IPS-18a (cell line): ENCODE results near the gene MNS1.

Experiments
- H3K27ac ChIP-seq: one replicate; pipeline ENCODE4 v1.5.1; 2013; ENCODE audit warnings: low read length
- H3K27me3 ChIP-seq: one replicate; pipeline ENCODE4 v1.6.1; 2013; ENCODE audit warnings: mild to moderate bottlenecking, low read length; ENCODE audit not compliant: control insufficient read depth, insufficient read depth
- H3K36me3 ChIP-seq: one replicate; pipeline ENCODE4 v1.6.1; 2013; ENCODE audit warnings: low read depth, low read length; ENCODE audit not compliant: control insufficient read depth
- H3K4me1 ChIP-seq: one replicate; pipeline ENCODE4 v1.6.1; 2013; ENCODE audit warnings: low read depth, low read length; ENCODE audit not compliant: control insufficient read depth
- H3K4me3 ChIP-seq: one replicate; pipeline ENCODE4 v1.5.1; 2013; ENCODE audit warnings: low read length
- H3K9ac ChIP-seq: one replicate; pipeline ENCODE4 v1.6.1; 2013; ENCODE audit warnings: mild to moderate bottlenecking, low read length, moderate library complexity
- H3K9me3 ChIP-seq: one replicate; pipeline ENCODE4 v1.6.1; 2013; ENCODE audit warnings: low read depth, low read length; ENCODE audit not compliant: control insufficient read depth

The MNS1 gene

GRCh38 chr15:56475351-56475750, 10.4 kb upstream of the MNS1 start:
- no peak overlapping the region for H3K27ac ChIP-seq
- H3K9ac ChIP-seq, result no peak overlapping the region
- no peaks in the 10 kb centered on the region for H3K36me3 ChIP-seq
- no peaks in the 10 kb centered on the region for H3K27me3 ChIP-seq
- H3K9me3 ChIP-seq, result no peaks in the 10 kb centered on the region
- H3K4me3 ChIP-seq, result no peak overlapping the region
- no peaks in the 10 kb centered on the region for H3K4me1 ChIP-seq

- Histone ChIP-seq H3K27me3 (no peaks in the 10 kb centered on the region), H3K36me3 (no peaks in the 10 kb centered on the region)
Measured at GRCh38 chr15:56473017-56473416, 8.1 kb upstream of the MNS1 start.

GRCh38 chr15:56472278-56472677, 7.3 kb upstream of the MNS1 start:
- Histone ChIP-seq H3K4me3 (no peak overlapping the region), H3K27me3 (no peaks in the 10 kb centered on the region), H3K4me1 (no peaks in the 10 kb centered on the region), H3K9me3 (no peaks in the 10 kb centered on the region), H3K36me3 (no peaks in the 10 kb centered on the region), H3K9ac (no peak overlapping the region), H3K27ac (no peak overlapping the region)

More at GRCh38 chr15:56473017-56473416, 8.1 kb upstream of the MNS1 start:
- Histone ChIP-seq H3K4me1 (no peaks in the 10 kb centered on the region), H3K9ac (no peak overlapping the region), H3K4me3 (no peak overlapping the region), H3K9me3 (no peaks in the 10 kb centered on the region), H3K27ac (no peak overlapping the region)

DNA sequence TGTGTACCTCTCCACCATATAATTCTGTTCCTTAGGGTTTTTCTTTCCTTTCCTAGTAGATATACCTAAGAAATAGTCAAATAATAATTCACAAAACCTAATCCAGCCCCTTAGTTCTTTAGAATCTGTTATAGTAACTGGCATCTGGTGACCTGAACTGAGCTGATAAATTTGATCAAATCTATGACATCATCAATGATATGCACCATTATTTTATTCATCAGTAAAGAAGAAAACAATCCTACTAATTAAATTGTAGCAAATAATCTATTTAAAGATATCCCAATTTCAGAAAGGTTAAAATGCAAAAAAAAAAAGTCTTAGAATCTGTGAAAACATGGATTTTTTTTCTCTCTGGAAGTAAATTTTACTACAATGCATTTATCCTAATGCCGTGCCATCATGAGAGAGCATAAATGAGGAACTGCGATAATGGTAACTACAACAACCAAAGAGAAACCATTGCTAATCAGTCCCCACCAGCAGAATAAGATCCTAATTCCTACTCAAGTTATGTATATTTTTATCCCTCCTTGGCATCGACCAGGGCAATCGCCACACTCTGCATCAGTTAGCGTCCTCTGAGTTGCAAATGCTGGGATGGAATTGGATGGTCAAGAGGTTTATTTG, 6.6 kb upstream of the MNS1 start:
- H3K4me3 ChIP-seq, result no peak overlapping the region
- H3K36me3 ChIP-seq, result no peaks in the 10 kb centered on the region
- no peaks in the 10 kb centered on the region for H3K4me1 ChIP-seq
- no peaks in the 10 kb centered on the region for H3K9me3 ChIP-seq
- H3K9ac ChIP-seq, result no peak overlapping the region
- H3K27ac ChIP-seq, result no peak overlapping the region
- no peaks in the 10 kb centered on the region for H3K27me3 ChIP-seq

- Histone ChIP-seq H3K4me3 (no peak overlapping the region), H3K9ac (no peak overlapping the region), H3K27me3 (peaks cover 8% of the 10 kb centered on the region), H3K27ac (no peak overlapping the region), H3K9me3 (no peaks in the 10 kb centered on the region), H3K36me3 (no peaks in the 10 kb centered on the region), H3K4me1 (peaks cover 2% of the 10 kb centered on the region)
Measured at GRCh38 chr15:56469483-56469882, 4.5 kb upstream of the MNS1 start.

DNA sequence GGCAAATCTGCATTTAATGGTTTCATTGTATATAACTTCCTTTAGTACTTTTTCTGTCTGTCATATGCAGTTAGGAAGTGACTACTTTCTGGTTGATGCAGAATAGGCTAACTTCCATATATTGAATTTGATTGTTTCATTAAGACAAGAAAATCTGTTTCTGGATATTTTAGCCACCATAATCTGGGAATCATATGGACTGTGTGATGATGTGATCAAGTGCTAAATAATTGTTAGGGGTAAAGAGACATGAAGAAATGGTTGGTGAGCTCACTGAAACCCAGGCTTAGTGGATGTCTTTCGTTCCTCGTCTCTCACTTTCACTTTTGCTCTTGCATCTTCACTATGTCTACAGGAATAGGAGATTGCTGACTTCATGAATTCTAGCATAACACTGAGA, 3.5 kb upstream of the MNS1 start:
- H3K4me3 ChIP-seq, result no peak overlapping the region
- no peak overlapping the region for H3K9ac ChIP-seq
- H3K4me1 ChIP-seq, result peaks cover 4% of the 10 kb centered on the region
- peaks cover 8% of the 10 kb centered on the region for H3K27me3 ChIP-seq
- no peaks in the 10 kb centered on the region for H3K9me3 ChIP-seq
- H3K36me3 ChIP-seq, result no peaks in the 10 kb centered on the region
- H3K27ac ChIP-seq, result no peak overlapping the region

- H3K4me3 ChIP-seq, result no peak overlapping the region
- no peaks in the 10 kb centered on the region for H3K36me3 ChIP-seq
- no peaks in the 10 kb centered on the region for H3K9me3 ChIP-seq
- H3K27ac ChIP-seq, result no peak overlapping the region
- H3K27me3 ChIP-seq, result peaks cover 8% of the 10 kb centered on the region
- H3K9ac ChIP-seq, result no peak overlapping the region
- H3K4me1 ChIP-seq, result peaks cover 4% of the 10 kb centered on the region
Measured at GRCh38 chr15:56467616-56468015, 2.7 kb upstream of the MNS1 start.

DNA sequence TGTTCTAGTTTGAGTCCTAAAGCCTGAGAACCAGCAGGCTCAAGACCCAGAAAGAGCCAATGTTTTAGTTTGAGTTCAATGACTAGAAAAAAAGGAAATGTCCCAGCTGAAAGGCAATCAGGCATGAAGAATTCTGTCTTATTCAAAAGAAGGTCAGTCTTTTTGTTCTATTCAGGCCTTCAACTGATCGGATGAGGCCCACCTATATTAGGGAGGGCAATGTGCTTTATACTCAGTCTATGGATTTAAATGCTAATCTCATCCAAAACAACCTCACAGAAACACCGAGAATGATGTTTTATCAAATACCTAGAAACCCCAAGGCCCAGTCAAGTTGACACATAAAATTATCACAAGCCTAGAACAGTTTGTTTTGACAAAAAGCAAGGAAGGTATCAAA, 4.0 kb downstream of the MNS1 start:
- Histone ChIP-seq H3K27me3 (peaks cover 4% of the 10 kb centered on the region), H3K27ac (no peak overlapping the region), H3K9ac (no peak overlapping the region), H3K4me3 (no peak overlapping the region), H3K36me3 (no peaks in the 10 kb centered on the region), H3K9me3 (no peaks in the 10 kb centered on the region), H3K4me1 (peaks cover 4% of the 10 kb centered on the region)

DNA sequence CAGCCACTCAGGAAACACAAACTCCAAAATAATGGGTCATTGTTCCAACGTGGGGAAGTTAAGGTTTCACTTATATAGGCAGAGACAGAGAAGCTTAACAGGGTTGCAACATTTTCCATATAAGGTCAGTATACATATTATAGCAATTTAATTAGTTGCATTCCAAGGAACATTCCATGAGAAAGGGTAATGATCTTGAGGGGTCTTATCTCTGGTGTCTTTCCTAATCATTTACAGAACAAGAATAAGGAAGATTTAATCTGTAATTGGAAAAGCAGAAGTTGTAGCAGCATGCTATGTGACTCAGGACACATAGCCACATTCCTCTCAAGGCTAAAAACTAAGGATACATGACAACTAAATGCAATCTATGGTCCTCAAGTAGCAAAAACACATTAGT, 4.9 kb downstream of the MNS1 start:
- no peak overlapping the region for H3K27ac ChIP-seq
- H3K4me3 ChIP-seq, result no peak overlapping the region
- H3K9me3 ChIP-seq, result no peaks in the 10 kb centered on the region
- H3K4me1 ChIP-seq, result peaks cover 4% of the 10 kb centered on the region
- no peak overlapping the region for H3K9ac ChIP-seq
- no peaks in the 10 kb centered on the region for H3K27me3 ChIP-seq
- H3K36me3 ChIP-seq, result no peaks in the 10 kb centered on the region

- no peaks in the 10 kb centered on the region for H3K9me3 ChIP-seq
- no peaks in the 10 kb centered on the region for H3K4me1 ChIP-seq
- H3K27ac ChIP-seq, result no peak overlapping the region
- no peak overlapping the region for H3K4me3 ChIP-seq
- no peaks in the 10 kb centered on the region for H3K27me3 ChIP-seq
- no peak overlapping the region for H3K9ac ChIP-seq
- no peaks in the 10 kb centered on the region for H3K36me3 ChIP-seq
Measured at GRCh38 chr15:56459096-56459495, 5.8 kb downstream of the MNS1 start.

DNA sequence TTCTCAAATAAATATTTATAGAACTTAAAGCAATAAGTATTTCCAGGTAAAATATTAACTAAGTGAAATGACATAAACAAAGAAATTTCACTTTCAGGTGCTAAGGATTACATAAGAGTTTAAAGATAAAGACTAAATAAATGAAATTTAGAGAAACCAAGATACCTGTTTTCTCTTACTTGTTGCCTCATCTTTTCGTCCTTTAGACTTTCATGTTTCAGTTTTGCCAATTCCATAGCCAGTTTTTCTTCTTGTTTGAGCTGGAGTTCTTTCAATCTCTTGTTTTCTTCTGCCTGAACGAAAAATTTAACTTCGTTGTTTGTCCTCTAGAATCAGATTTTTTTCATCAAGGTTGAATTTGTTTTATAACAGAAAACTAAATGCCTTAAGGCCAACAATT, 8.7 kb downstream of the MNS1 start:
- Histone ChIP-seq H3K4me3 (no peak overlapping the region), H3K4me1 (no peaks in the 10 kb centered on the region), H3K27ac (no peak overlapping the region), H3K9ac (no peak overlapping the region), H3K27me3 (no peaks in the 10 kb centered on the region), H3K36me3 (no peaks in the 10 kb centered on the region), H3K9me3 (no peaks in the 10 kb centered on the region)

DNA sequence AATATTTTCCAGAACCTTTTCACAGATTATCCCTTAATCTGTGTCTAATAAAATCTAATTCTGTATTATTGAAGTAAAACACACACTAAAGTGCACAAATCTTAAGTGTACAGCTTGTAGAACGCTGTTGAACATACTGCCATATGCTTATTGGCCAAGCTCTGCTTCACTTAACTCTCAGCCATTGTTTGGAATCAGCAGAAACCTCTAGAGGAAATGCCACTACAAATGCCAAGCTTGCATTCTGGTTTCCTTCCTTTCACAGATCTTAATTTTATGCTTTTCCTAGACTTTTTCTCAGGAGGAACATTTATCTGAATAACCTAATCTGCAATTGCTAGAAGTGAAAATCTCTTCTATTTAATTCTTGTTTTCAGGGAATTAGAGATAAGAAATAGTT, 10.1 kb downstream of the MNS1 start:
- Histone ChIP-seq H3K4me1 (no peaks in the 10 kb centered on the region), H3K27me3 (no peaks in the 10 kb centered on the region), H3K9me3 (no peaks in the 10 kb centered on the region), H3K4me3 (no peak overlapping the region), H3K27ac (no peak overlapping the region), H3K36me3 (no peaks in the 10 kb centered on the region), H3K9ac (no peak overlapping the region)
